Measurements from ENCODE around the gene KIF26A. TPM values are rescaled to one million over a fixed set of nuclear protein-coding genes. Genes with fewer than 3 reads are reported as not detected.

Gene KIF26A
- total and polyA plus RNA-seq, 2 of the 13 experiments (the other 11 are each of a cell fraction or from before 2014, with no cell fraction given): not detected

DNA sequence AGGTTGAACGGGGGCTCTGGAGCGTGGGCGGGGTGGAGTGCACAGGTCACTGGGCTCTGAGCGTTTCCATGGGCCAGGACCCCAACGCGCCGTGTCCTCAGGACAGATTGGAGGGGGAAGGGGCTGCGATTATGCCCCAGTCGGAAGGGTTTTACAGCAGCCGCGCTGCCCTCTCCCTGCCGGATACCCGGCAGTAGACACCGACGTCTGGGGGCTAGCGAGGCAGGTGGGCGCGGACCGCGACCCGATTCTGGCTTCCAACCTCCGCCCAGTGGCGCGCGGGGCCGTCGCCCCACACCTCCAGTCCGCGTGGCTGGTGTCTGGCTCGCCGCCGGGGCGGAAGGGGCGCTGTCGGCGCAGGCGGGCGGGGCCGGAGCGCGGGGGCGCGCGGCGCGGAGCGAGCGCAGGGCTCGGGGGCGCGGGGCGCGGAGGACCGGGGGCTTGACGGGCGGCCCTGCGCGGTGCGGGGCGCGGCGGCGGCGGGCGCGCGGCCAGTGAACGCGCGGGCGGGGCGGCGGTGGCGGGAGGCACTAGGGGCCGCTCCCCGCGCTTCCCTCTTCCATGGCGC, 2.4 kb upstream of the KIF26A start:
- 56% methylated on average over 39 of the region's 78 CpGs for WGBS (ENCODE audit: low lambda C conversion rate)
- Histone ChIP-seq H3K27ac (ENCODE audit: extremely low read length, insufficient read depth, low read length) (no peak overlapping the region), H3K9ac (ENCODE audit: insufficient read depth, low read depth, low read length) (no peak overlapping the region), H3K27me3 (ENCODE audit: control insufficient read depth in 1 of 2, insufficient read depth in 2 of 2, low read length in 2 of 2) (peaks cover 8 to 43% of the 10 kb centered on the region in 2 experiments; a peak in 4 of 5 replicates), H3K79me2 (ENCODE audit: insufficient read depth, low read length) (no peaks in the 10 kb centered on the region), H3K4me3 (replicated peaks in 1 of 3; ENCODE audit: insufficient read depth in 1 of 3, low read depth in 2 of 3, low read length in 3 of 3) (no peak overlapping the region), H2AFZ (ENCODE audit: low read length) (no peak overlapping the region), H3K4me1 (ENCODE audit: insufficient read depth, low read length) (no peaks in the 10 kb centered on the region), H3K9me3 (ENCODE audit: low read length) (no peaks in the 10 kb centered on the region), H3K36me3 (replicated peaks in 1 of 2; ENCODE audit: control insufficient read depth in 1 of 2, insufficient read depth in 2 of 2, low read length in 2 of 2) (no peaks in the 10 kb centered on the region), H4K20me1 (ENCODE audit: insufficient read depth, low read length) (0 out of 2 replicates have a peak, but pooled peaks cover 2% of the 10 kb centered on the region), H3K4me2 (ENCODE audit: low read depth, low read length) (no peak overlapping the region)
- ChIA-PET POLR2A (no interaction called here), CTCF (ENCODE audit: low intra/inter-chr PET ratio, low total read pairs) (interaction anchor here (1.4 kb wide), 1 partner anchor 504 kb away, joined by 10 read pairs; no protein-coding TSS in a partner anchor)
- intact Hi-C loops (cut with micrococcal nuclease; ENCODE audit: unreplicated experiment) (no loop called here), in situ Hi-C loops (cut with HindIII; ENCODE audit: extremely low pct_ligation_motif_present, low pct_unique_long_range_greater_than_20kb) (loop anchor here (5.0 kb wide), 2 partner anchors 426 to 506 kb away; no protein-coding TSS in a partner anchor)
- DNase-seq (ENCODE audit: low spot score): no peak
- no peak for TF ChIP-seq PHF20 (CRISPR knock-in tag; IDR thresholded peaks at IDR 0.05)
- no TSS peak for BruUV-seq (replicated peaks)
- no peak for FAIRE-seq
- ATAC-seq: no peak

DNA sequence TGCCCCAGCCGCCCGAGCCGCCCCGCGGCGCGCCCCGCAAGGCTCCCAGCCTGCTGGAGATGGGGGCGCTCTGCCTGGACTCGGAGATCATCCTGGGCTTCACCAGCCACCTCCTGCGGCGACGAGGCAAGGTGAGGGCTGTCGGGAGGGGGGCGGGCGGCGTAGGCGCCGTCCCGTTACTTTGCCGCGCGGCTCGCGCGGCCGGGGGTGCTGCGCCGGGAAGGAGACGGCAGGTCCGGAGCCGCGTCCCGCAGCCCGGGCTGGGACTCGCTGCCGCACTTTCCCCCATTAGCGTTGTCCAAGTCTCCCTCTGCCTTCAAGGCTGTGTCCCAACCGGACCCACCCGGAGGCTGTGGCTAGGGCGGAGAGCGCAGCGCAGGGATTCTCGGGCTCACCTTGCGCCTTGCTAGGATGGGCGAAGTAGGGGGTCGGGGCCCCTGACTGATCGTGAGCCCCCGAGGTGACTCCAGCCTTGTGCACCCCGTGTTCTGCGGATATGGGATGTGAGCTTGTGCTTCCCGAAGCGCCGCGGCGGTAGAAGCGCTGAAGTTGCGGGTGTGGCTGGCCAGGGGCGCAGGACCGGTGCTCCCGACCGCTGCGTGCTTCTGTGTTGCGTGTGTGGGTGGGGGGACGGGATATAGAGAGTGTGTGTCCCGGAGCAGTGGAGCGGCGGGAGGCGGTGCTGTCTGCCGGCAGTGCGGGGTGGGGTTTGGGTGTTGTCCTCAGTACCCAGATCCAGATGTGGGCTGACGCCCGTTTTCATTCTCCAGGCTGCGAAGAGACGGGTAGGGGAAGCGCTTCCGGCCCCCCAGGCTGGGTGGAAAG, 1.7 kb upstream of the KIF26A start:
- 0 out of 2 replicates have a peak, but pooled peaks cover 2% of the 10 kb centered on the region for H4K20me1 ChIP-seq (ENCODE audit: insufficient read depth, low read length)
- H3K4me2 ChIP-seq (ENCODE audit: low read depth, low read length): no peak overlapping the region
- intact Hi-C loops (cut with micrococcal nuclease; ENCODE audit: unreplicated experiment) (loop anchor here (1.0 kb wide), 1 partner anchor 428 kb away; no protein-coding TSS in a partner anchor), in situ Hi-C loops (cut with HindIII; ENCODE audit: extremely low pct_ligation_motif_present, low pct_unique_long_range_greater_than_20kb) (loop anchor here (5.0 kb wide), 2 partner anchors 426 to 506 kb away; no protein-coding TSS in a partner anchor)
- ATAC-seq: no peak
- no TSS peak for BruUV-seq (replicated peaks)
- H3K4me1 ChIP-seq (ENCODE audit: insufficient read depth, low read length): no peaks in the 10 kb centered on the region
- no peak overlapping the region for H3K4me3 ChIP-seq (replicated peaks in 1 of 3; ENCODE audit: insufficient read depth in 1 of 3, low read depth in 2 of 3, low read length in 3 of 3)
- TF ChIP-seq ZFX (CRISPR knock-in tag; IDR thresholded peaks at IDR 0.05; ENCODE audit: low read depth) (no peak), HMGA1 (CRISPR knock-in tag; conservative IDR thresholded peaks at IDR 0.05) (no peak)
- TF ChIP-seq, protein P1, sequence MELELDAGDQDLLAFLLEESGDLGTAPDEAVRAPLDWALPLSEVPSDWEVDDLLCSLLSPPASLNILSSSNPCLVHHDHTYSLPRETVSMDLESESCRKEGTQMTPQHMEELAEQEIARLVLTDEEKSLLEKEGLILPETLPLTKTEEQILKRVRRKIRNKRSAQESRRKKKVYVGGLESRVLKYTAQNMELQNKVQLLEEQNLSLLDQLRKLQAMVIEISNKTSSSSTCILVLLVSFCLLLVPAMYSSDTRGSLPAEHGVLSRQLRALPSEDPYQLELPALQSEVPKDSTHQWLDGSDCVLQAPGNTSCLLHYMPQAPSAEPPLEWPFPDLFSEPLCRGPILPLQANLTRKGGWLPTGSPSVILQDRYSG (CRISPR knock-in tag; IDR thresholded peaks at IDR 0.05): no peak
- no peak for FAIRE-seq
- H2AFZ ChIP-seq (ENCODE audit: low read length): no peak overlapping the region
- H3K27ac ChIP-seq (ENCODE audit: extremely low read length, insufficient read depth, low read length): no peak overlapping the region
- no peak overlapping the region for H3K9ac ChIP-seq (ENCODE audit: insufficient read depth, low read depth, low read length)
- 0% methylated on average over 1 of the region's 77 CpGs for WGBS (ENCODE audit: low lambda C conversion rate)
- H3K9me3 ChIP-seq (ENCODE audit: low read length): no peaks in the 10 kb centered on the region
- no peaks in the 10 kb centered on the region for H3K79me2 ChIP-seq (ENCODE audit: insufficient read depth, low read length)
- CTCF ChIA-PET (ENCODE audit: low intra/inter-chr PET ratio, low total read pairs): interaction anchor here (0.6 to 1.4 kb wide), 5 partner anchors 42 to 503 kb away, joined by 3 to 10 read pairs (median 4); no protein-coding TSS in a partner anchor
- no peak for DNase-seq (ENCODE audit: low spot score)
- POLR2A ChIA-PET: no interaction called here
- H3K36me3 ChIP-seq (replicated peaks in 1 of 2; ENCODE audit: control insufficient read depth in 1 of 2, insufficient read depth in 2 of 2, low read length in 2 of 2): no peaks in the 10 kb centered on the region
- H3K27me3 ChIP-seq (ENCODE audit: control insufficient read depth in 1 of 2, insufficient read depth in 2 of 2, low read length in 2 of 2): peaks cover 8 to 49% of the 10 kb centered on the region in 2 experiments; a peak in 4 of 5 replicates

Data from HepG2 (cell line).